Activated B cell treated with CpG ODN at 0.5 μM for 24 hours (primary cell): ENCODE results near the gene RNF144A. TPM values are rescaled to one million over a fixed set of nuclear protein-coding genes. Genes with fewer than 3 reads are reported as not detected.

Source experiments
- ATAC-seq: fragments of 200-7000 bp; cut with Tn5 transposase; one replicate; pipeline ENCODE4 v1.10.0; 2021; ENCODE audit warnings: low read depth, mild to moderate bottlenecking, moderate library complexity
- CTCF ChIA-PET: fragments of 350-600 bp; sonication (Branson Sonifier 250); formaldehyde crosslinking; loops from one replicate; lab custom pipeline; 2021; ENCODE audit warnings: antibody characterized with exemption; lab: Charles Lee
- POLR2A ChIA-PET: fragments of 350-600 bp; sonication (Branson Sonifier 250); formaldehyde crosslinking; loops from one replicate; lab custom pipeline; 2021; ENCODE audit warnings: antibody characterized with exemption; lab: Charles Lee
- DNase-seq: peaks from one replicate; pipeline ENCODE4 v3.0.0; 2022
- H3K27ac Mint-ChIP-seq: one replicate; pipeline ENCODE4 v1.8.0; 2020; ENCODE audit warnings: mixed read lengths
- H3K27me3 Mint-ChIP-seq: one replicate; pipeline ENCODE4 v1.8.0; 2021; ENCODE audit warnings: mixed read lengths
- H3K36me3 Mint-ChIP-seq: one replicate; pipeline ENCODE4 v1.8.0; 2021; ENCODE audit warnings: low read depth, mixed read lengths
- H3K4me1 Mint-ChIP-seq: one replicate; pipeline ENCODE4 v1.8.0; 2021; ENCODE audit warnings: mixed read lengths
- H3K4me3 Mint-ChIP-seq: one replicate; pipeline ENCODE4 v1.8.0; 2020; ENCODE audit warnings: mild to moderate bottlenecking, mixed read lengths
- H3K9me3 Mint-ChIP-seq: one replicate; pipeline ENCODE4 v1.8.0; 2020; ENCODE audit warnings: mixed read lengths
- intact Hi-C: fragments of 100-400 bp; cut with micrococcal nuclease; formaldehyde crosslinking; loops from one replicate; pipeline ENCODE4 v1.15.1; 2024
- total RNA-seq: library from RNA; stranded (reverse); gene quantifications from 2 replicates; pipeline ENCODE4 v1.2.3, GENCODE V29; 2022
- TF ChIP-seq, protein P1 (sequence below): fragments of 200-600 bp; IDR thresholded peaks from one replicate; pipeline ENCODE4 v1.8.0; 2022; ENCODE audit warnings: antibody characterized with exemption, mild to moderate bottlenecking

RNF144A gene
- total RNA-seq, 1 donor from 2014 or later, result 0.89 TPM

DNA sequence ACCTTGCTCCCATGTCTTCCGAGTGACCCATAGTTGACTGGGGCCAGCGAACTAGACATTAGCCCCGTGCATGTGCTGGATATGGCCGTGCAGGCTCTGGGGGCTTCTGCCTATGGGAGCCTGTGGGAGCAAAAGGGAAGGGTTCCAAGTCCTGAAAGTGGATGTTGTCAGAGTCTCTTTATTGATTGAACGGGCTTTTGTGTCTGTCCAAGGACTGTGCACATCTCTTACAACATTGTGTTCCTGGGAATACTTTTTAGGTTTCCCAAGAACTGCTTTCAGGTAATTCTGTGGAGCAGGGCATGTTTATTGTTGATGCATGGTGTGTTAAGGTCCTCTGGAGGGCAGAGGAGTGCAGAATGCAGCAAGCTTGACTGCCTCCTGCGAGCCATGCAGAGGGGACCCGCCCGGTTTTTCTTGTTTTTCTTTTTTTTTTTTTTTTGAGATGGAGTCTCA lies 5.0 kb downstream of the RNF144A start:
- ChIA-PET POLR2A (no interaction called here), CTCF (no interaction called here)
- intact Hi-C loops, result no loop called here
- no peak for DNase-seq
- Mint-ChIP-seq H3K36me3 (no peaks in the 10 kb centered on the region), H3K27ac (no peak overlapping the region), H3K9me3 (no peaks in the 10 kb centered on the region), H3K27me3 (peaks cover 12% of the 10 kb centered on the region), H3K4me3 (no peak overlapping the region), H3K4me1 (peaks cover 2% of the 10 kb centered on the region)
- TF ChIP-seq, protein P1, sequence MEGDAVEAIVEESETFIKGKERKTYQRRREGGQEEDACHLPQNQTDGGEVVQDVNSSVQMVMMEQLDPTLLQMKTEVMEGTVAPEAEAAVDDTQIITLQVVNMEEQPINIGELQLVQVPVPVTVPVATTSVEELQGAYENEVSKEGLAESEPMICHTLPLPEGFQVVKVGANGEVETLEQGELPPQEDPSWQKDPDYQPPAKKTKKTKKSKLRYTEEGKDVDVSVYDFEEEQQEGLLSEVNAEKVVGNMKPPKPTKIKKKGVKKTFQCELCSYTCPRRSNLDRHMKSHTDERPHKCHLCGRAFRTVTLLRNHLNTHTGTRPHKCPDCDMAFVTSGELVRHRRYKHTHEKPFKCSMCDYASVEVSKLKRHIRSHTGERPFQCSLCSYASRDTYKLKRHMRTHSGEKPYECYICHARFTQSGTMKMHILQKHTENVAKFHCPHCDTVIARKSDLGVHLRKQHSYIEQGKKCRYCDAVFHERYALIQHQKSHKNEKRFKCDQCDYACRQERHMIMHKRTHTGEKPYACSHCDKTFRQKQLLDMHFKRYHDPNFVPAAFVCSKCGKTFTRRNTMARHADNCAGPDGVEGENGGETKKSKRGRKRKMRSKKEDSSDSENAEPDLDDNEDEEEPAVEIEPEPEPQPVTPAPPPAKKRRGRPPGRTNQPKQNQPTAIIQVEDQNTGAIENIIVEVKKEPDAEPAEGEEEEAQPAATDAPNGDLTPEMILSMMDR, result no peak
- ATAC-seq, result no peak

DNA sequence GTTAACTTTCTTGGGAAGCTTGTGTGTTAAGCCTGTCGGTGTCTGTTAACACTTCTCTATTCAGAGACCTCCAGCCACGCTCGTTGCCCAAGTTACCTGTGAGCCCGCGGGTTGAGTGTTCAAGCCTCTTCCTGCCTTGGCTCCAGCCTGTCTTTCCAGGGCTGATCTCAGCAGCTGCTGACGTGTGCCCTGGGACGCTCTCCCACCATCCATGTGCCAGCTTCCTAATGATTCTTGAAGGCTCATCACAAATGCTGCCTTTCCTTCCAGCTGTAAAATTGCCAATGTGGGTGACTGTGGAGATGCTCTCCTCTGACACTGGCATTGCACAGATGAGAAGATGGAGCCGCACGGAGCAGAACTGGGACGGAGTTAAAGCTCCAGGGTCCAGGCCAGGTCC lies 6.1 kb downstream of the RNF144A start:
- H3K4me1 Mint-ChIP-seq, result peaks cover 2% of the 10 kb centered on the region
- ATAC-seq, result no peak
- TF ChIP-seq, protein P1, result no peak
- peaks cover 12% of the 10 kb centered on the region for H3K27me3 Mint-ChIP-seq
- ChIA-PET CTCF (no interaction called here), POLR2A (no interaction called here)
- no peak overlapping the region for H3K4me3 Mint-ChIP-seq
- H3K27ac Mint-ChIP-seq, result no peak overlapping the region
- H3K9me3 Mint-ChIP-seq, result no peaks in the 10 kb centered on the region
- H3K36me3 Mint-ChIP-seq, result no peaks in the 10 kb centered on the region
- no peak for DNase-seq
- intact Hi-C loops, result no loop called here

DNA sequence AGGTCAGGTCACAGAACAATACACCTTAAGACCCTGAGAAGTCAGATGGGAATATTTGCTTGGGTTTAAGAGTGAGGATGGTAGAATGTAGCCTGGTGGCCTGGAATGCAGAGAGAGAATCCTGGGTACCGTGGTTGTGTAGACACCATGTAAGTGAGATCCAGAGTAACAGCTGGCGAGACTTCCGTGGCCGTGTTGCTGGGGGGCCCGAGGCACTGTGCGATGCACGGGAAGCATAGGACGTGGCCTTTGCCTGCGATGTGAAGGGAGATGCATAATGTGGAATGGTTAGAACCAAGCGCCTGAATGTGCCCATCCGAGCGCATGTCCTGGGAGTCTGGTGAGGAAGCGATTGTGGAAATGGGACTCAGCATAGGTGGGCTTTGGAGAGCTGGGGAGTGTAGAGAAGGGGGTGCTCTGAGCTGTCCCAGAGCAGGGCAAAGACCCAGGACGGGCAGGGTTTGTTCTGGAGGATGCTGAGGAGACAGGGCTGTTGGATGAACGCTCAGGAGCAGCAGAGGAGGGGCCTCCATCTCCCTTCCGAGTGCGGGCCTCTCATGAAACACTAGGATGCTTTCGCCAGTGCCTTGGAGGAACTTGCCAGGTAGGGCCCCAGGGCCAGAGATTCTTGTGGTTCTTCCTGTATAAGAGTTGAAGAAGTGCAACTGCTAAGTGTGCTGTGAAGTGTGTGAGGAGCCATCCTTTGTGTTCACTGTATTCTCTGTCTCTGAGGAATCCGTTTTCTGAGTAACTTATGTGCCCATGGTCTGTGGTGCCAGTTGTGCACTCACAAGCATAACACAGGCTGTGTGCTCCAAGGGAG lies 7.1 kb downstream of the RNF144A start:
- Mint-ChIP-seq H3K4me3 (no peak overlapping the region), H3K27me3 (peaks cover 11% of the 10 kb centered on the region), H3K27ac (no peak overlapping the region), H3K4me1 (no peaks in the 10 kb centered on the region), H3K36me3 (no peaks in the 10 kb centered on the region), H3K9me3 (no peaks in the 10 kb centered on the region)
- no peak for ATAC-seq
- no peak for DNase-seq
- CTCF ChIA-PET, result no interaction called here
- TF ChIP-seq, protein P1, result no peak
- intact Hi-C loops, result no loop called here
- POLR2A ChIA-PET, result no interaction called here

DNA sequence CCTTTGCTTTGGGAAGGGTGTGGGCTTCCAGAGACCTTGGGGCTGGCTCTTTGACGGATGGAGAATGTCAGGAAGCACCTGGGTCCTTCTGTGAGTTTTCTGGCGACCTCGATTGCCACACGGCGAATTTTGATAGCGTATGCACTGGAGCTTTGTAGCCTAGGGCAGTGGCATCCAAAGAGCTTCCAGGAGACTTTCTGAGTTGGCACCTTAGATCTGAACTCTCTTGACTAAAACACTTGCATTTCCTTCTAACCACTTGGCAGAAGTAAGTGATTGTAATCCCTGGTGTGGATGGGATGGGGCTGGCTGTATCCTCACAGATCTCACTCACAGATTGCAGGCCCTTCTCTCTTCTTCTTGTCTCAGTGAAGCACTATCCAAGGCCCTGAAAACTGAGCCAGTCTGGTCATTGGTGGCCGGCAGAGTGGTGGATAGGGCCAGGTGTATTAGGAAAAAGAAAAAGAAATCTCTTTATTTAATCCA lies 7.8 kb downstream of the RNF144A start:
- DNase-seq (no peak), ATAC-seq (no peak)
- no peaks in the 10 kb centered on the region for H3K4me1 Mint-ChIP-seq
- no peaks in the 10 kb centered on the region for H3K9me3 Mint-ChIP-seq
- TF ChIP-seq, protein P1, result no peak
- POLR2A ChIA-PET, result no interaction called here
- intact Hi-C loops, result no loop called here
- no peaks in the 10 kb centered on the region for H3K36me3 Mint-ChIP-seq
- peaks cover 7% of the 10 kb centered on the region for H3K27me3 Mint-ChIP-seq
- CTCF ChIA-PET, result no interaction called here
- no peak overlapping the region for H3K4me3 Mint-ChIP-seq
- H3K27ac Mint-ChIP-seq, result no peak overlapping the region

DNA sequence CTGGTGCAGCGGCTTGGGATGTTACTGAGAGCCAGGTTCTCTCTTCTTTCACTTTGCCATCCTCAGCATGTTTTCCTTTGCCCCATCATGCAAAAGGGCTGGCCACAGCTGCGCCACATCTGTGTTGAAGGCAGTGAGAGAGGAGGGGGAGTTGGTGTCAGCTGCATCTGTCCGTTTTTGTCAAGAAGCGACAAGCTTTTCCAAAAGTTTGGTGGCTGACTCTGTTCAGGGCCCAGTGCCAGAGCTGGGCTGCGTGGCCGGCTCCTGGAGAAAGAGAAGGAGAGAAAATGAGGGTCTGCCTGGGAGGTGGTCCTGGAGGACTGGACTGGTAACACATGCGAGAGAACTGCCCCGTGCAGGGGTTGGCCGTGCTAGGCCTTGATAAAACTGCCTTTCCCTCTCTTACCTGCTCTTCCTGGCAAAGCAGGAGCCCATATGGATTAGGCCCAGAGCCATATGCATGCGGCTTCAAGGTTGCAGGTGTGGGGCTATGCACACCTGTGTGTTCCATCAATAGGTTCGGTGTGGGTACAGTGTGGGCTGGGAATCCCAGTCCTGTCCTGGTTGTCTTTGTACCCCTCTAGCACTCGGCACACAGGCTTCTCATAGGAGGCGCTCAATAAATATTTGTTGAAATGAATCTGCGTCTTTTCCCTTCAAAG lies 9.0 kb downstream of the RNF144A start:
- ATAC-seq (no peak), DNase-seq (no peak)
- ChIA-PET POLR2A (no interaction called here), CTCF (no interaction called here)
- TF ChIP-seq, protein P1, result no peak
- Mint-ChIP-seq H3K9me3 (no peaks in the 10 kb centered on the region), H3K36me3 (no peaks in the 10 kb centered on the region), H3K4me3 (no peak overlapping the region), H3K4me1 (no peaks in the 10 kb centered on the region), H3K27me3 (peaks cover 7% of the 10 kb centered on the region), H3K27ac (no peak overlapping the region)
- intact Hi-C loops, result no loop called here
